MM.1S (cell line): ENCODE measurements around the gene SERPINA6.
"Not testable (repeated sequence)": the region's sequence is repeated elsewhere in the genome, so short reads cannot be mapped to it uniquely, and the experiment has no call there.

Experiments
- DNase-seq: peaks from one replicate; pipeline ENCODE4 v3.0.0-alpha.2; 2015
- H2AFZ ChIP-seq: fragments of 300-600 bp; sonication (generic); 2 replicates; pipeline ENCODE4 v1.6.0; 2016; ENCODE audit warnings: antibody characterized with exemption, low read length
- H3F3A ChIP-seq: fragments of 300-600 bp; sonication (generic); 2 replicates; pipeline ENCODE4 v1.6.1; 2016; ENCODE audit warnings: mild to moderate bottlenecking, antibody characterized with exemption, low read length, moderate library complexity, mixed read lengths; ENCODE audit not compliant: insufficient read depth
- H3K27ac ChIP-seq: fragments of 300-600 bp; sonication (generic); 2 replicates; pipeline ENCODE4 v1.5.1; 2016; ENCODE audit warnings: mild to moderate bottlenecking, low read length
- H3K27me3 ChIP-seq: fragments of 300-600 bp; sonication (generic); replicated peaks from 2 replicates; pipeline ENCODE4 v1.6.0; 2016; ENCODE audit warnings: low read length; ENCODE audit not compliant: insufficient read depth
- H3K36me3 ChIP-seq: fragments of 300-600 bp; sonication (generic); replicated peaks from 2 replicates; pipeline ENCODE4 v1.6.1; 2016; ENCODE audit warnings: mild to moderate bottlenecking, low read length, mixed read lengths; ENCODE audit not compliant: insufficient read depth
- H3K4me1 ChIP-seq: fragments of 300-600 bp; sonication (generic); 2 replicates; pipeline ENCODE4 v1.6.1; 2016; ENCODE audit warnings: low read length, mixed read lengths
- H3K4me2 ChIP-seq: fragments of 300-600 bp; sonication (generic); 2 replicates; pipeline ENCODE4 v1.6.0; 2016; ENCODE audit warnings: low read depth, low read length
- H3K4me3 ChIP-seq: fragments of 300-600 bp; sonication (generic); 2 replicates; pipeline ENCODE4 v1.5.1; 2016; ENCODE audit warnings: low read length, mixed read lengths
- H3K79me2 ChIP-seq: fragments of 300-600 bp; sonication (generic); 2 replicates; pipeline ENCODE4 v1.6.1; 2016; ENCODE audit warnings: mixed run types, low read length, mixed read lengths
- H3K9ac ChIP-seq: fragments of 300-600 bp; sonication (generic); 2 replicates; pipeline ENCODE4 v1.6.1; 2016; ENCODE audit warnings: low read length, mixed read lengths
- H3K9me2 ChIP-seq: fragments of 300-600 bp; sonication (generic); replicated peaks from 2 replicates; pipeline ENCODE4 v1.6.1; 2016; ENCODE audit warnings: mild to moderate bottlenecking, low read length, mixed read lengths; ENCODE audit not compliant: insufficient read depth
- H3K9me3 ChIP-seq: fragments of 300-600 bp; sonication (generic); replicated peaks from 2 replicates; pipeline ENCODE4 v1.6.1; 2016; ENCODE audit warnings: mild to moderate bottlenecking, low read length, mixed read lengths; ENCODE audit not compliant: insufficient read depth
- H4K20me1 ChIP-seq: fragments of 300-600 bp; sonication (generic); 2 replicates; pipeline ENCODE4 v1.6.1; 2016; ENCODE audit warnings: mild to moderate bottlenecking, low read length, moderate library complexity, mixed read lengths; ENCODE audit not compliant: insufficient read depth
- CTCF ChIP-seq: fragments of 300-600 bp; sonication (generic); IDR thresholded peaks from 2 replicates; pipeline ENCODE4 v1.5.1; 2016; ENCODE audit warnings: antibody characterized with exemption, low read length, mixed read lengths
- EZH2 ChIP-seq: fragments of 300-600 bp; sonication (generic); optimal IDR thresholded peaks from 2 replicates; pipeline ENCODE3; 2017; ENCODE audit warnings: low read depth, mild to moderate bottlenecking, antibody characterized with exemption, low read length, mixed read lengths
- EZH2phosphoT487 ChIP-seq: fragments of 300-600 bp; sonication (generic); IDR thresholded peaks from 2 replicates; pipeline ENCODE4 v1.6.1; 2018; ENCODE audit warnings: antibody characterized with exemption, low read length

SERPINA6 gene

GRCh38 chr14:94356379-94357056 lies 33.4 kb upstream of the SERPINA6 start:
- H3F3A ChIP-seq, result no peaks in the 10 kb centered on the region
- no peaks in the 10 kb centered on the region for H3K9me2 ChIP-seq
- no peak overlapping the region for H3K27ac ChIP-seq
- no peaks in the 10 kb centered on the region for H4K20me1 ChIP-seq
- H3K27me3 ChIP-seq, result no peaks in the 10 kb centered on the region
- no peak overlapping the region for H3K4me3 ChIP-seq
- no peaks in the 10 kb centered on the region for H3K9me3 ChIP-seq
- no peaks in the 10 kb centered on the region for H3K36me3 ChIP-seq
- no peak for DNase-seq
- no peak overlapping the region for H3K9ac ChIP-seq
- no peak overlapping the region for H3K4me2 ChIP-seq
- TF ChIP-seq EZH2phosphoT487 (no peak), EZH2 (no peak), CTCF (no peak)
- H3K79me2 ChIP-seq, result no peaks in the 10 kb centered on the region
- H3K4me1 ChIP-seq, result no peaks in the 10 kb centered on the region
- H2AFZ ChIP-seq, result no peak overlapping the region

- Histone ChIP-seq H3K36me3 (no peaks in the 10 kb centered on the region), H3K27ac (no peak overlapping the region), H3K9ac (no peak overlapping the region), H3K79me2 (no peaks in the 10 kb centered on the region), H3K9me2 (no peaks in the 10 kb centered on the region), H3K4me2 (no peak overlapping the region), H3K9me3 (no peaks in the 10 kb centered on the region), H3K4me3 (no peak overlapping the region), H3K27me3 (no peaks in the 10 kb centered on the region), H3K4me1 (no peaks in the 10 kb centered on the region), H4K20me1 (no peaks in the 10 kb centered on the region), H3F3A (no peaks in the 10 kb centered on the region), H2AFZ (no peak overlapping the region)
- TF ChIP-seq EZH2 (no peak), EZH2phosphoT487 (no peak), CTCF (no peak)
- DNase-seq, result no peak
Observed at GRCh38 chr14:94355191-94355794, 32.2 kb upstream of the SERPINA6 start.

DNA sequence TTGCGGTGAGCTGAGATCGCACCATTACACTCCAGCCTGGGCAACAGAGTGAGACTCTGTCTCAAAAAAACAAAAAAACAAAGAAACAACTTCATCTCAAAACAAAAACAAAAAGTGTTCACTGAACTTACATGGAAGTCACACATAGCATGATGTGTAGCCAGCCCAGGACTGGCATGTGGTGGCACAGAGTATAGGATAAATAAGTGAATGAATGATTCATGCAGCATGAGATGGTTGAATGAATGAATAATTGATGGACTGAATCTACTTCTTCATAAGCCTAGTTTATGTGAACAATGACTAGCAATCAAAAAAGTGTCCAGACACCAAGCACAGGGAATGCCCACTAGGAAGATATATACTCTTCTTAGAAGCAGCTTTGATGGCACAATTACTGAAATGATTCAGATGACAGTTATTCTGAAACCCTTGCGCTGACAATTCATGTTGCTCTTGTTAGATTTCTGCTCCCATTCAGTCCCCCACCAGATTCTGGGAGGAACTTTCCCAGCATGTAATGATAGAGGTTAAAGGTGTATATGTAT lies 31.6 kb upstream of the SERPINA6 start:
- H3K27ac ChIP-seq, result no peak overlapping the region
- DNase-seq, result no peak
- no peaks in the 10 kb centered on the region for H3K9me3 ChIP-seq
- no peaks in the 10 kb centered on the region for H3K9me2 ChIP-seq
- no peaks in the 10 kb centered on the region for H4K20me1 ChIP-seq
- H3K36me3 ChIP-seq, result no peaks in the 10 kb centered on the region
- no peak overlapping the region for H3K4me3 ChIP-seq
- H2AFZ ChIP-seq, result no peak overlapping the region
- H3F3A ChIP-seq, result no peaks in the 10 kb centered on the region
- no peaks in the 10 kb centered on the region for H3K4me1 ChIP-seq
- TF ChIP-seq EZH2, result no peak
- no peak for TF ChIP-seq EZH2phosphoT487
- no peak for TF ChIP-seq CTCF
- H3K27me3 ChIP-seq, result no peaks in the 10 kb centered on the region
- no peak overlapping the region for H3K9ac ChIP-seq
- H3K79me2 ChIP-seq, result no peaks in the 10 kb centered on the region
- no peak overlapping the region for H3K4me2 ChIP-seq

DNA sequence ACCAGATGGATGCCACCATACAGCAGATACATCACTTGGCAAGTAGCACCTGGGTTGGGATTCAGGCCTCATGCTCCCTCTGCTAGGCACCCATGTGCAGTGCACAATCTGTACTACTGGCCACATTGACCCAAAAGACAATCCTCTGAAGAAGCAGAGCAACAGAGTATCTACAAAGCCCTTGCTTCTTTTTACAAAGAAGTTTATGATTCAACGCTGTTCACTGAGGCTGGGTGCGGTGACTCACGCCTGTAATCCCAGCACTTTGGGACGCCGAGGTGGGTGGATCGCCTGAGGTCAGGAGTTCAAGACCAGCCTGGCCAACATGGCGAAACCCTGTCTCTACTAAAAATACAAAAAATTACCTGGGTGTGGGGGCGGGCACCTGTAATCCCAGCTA lies 31.1 kb upstream of the SERPINA6 start:
- H4K20me1 ChIP-seq, H3K27me3 ChIP-seq, H3K9ac ChIP-seq, H3F3A ChIP-seq, H3K9me3 ChIP-seq, DNase-seq, H3K79me2 ChIP-seq, H3K27ac ChIP-seq, H3K4me2 ChIP-seq, H3K9me2 ChIP-seq, H3K36me3 ChIP-seq, H3K4me3 ChIP-seq, H2AFZ ChIP-seq, H3K4me1 ChIP-seq: not testable (repeated sequence)
